B cell (primary cell): Measurements from ENCODE around the gene SIM1. TPM values are rescaled to one million over a fixed set of nuclear protein-coding genes. Genes with fewer than 3 reads are reported as not detected.

Experiments used
- ATAC-seq: fragments of 200-7000 bp; cut with Tn5 transposase; one replicate; pipeline ENCODE4 v1.10.0; 2021; ENCODE audit warnings: low read depth, mild to moderate bottlenecking, moderate number of reproducible peaks, moderate library complexity
- CTCF ChIA-PET: fragments of 350-600 bp; sonication (Branson Sonifier 250); formaldehyde crosslinking; loops from one replicate; lab custom pipeline; 2021; ENCODE audit warnings: antibody characterized with exemption, inconsistent platforms; lab: Charles Lee
- POLR2A ChIA-PET: fragments of 350-600 bp; sonication (Branson Sonifier 250); formaldehyde crosslinking; loops from one replicate; lab custom pipeline; 2021; ENCODE audit warnings: antibody characterized with exemption; lab: Charles Lee
- DNase-seq: peaks from one replicate; pipeline ENCODE4 v3.0.0; 2013
- H2AFZ ChIP-seq: 2 replicates; pipeline ENCODE4 v1.6.1; 2012; ENCODE audit warnings: mild to moderate bottlenecking, low read depth, low read length; ENCODE audit not compliant: insufficient read depth, poor library complexity, severe bottlenecking
- H3K27ac ChIP-seq, 2 donors: 1 replicate in 1 of 2; 2 replicates in 1 of 2; pipeline ENCODE4 v1.5.1; 2012 to 2013; ENCODE audit warnings: low read length in 2 of 2, mild to moderate bottlenecking in 2 of 2, moderate library complexity in 1 of 2
- H3K27me3 ChIP-seq, 4 experiments: fragments of 200-600 bp in 1 of 4; sonication (generic) in 1 of 4; replicated peaks in 1 of 4; 1 replicate in 2 of 4; 2 replicates in 2 of 4; pipeline versions ENCODE4 v1.6.1 to v1.7.0; 2013 to 2016; ENCODE audit warnings: low read length in 3 of 4, mild to moderate bottlenecking in 2 of 4, mixed read lengths in 1 of 4, moderate library complexity in 1 of 4; ENCODE audit not compliant: insufficient read depth in 4 of 4, control insufficient read depth in 3 of 4; ENCODE audit errors: control extremely low read depth in 1 of 4
- H3K36me3 ChIP-seq, 2 experiments: replicated peaks in 1 of 2; 1 replicate in 1 of 2; 2 replicates in 1 of 2; pipeline versions ENCODE4 v1.6.1 to v1.7.1; 2013; ENCODE audit warnings: low read length in 1 of 2; ENCODE audit not compliant: insufficient read depth in 2 of 2, control insufficient read depth in 1 of 2; ENCODE audit errors: control extremely low read depth in 1 of 2, extremely low read depth in 1 of 2
- H3K4me1 ChIP-seq, 2 donors: fragments of 200-600 bp in 1 of 2; sonication (generic) in 1 of 2; 1 replicate in 1 of 2; 2 replicates in 1 of 2; pipeline versions ENCODE4 v1.5.1 to v1.6.1; 2013 to 2017; ENCODE audit warnings: low read length in 2 of 2; ENCODE audit not compliant: control insufficient read depth in 2 of 2, insufficient read depth in 2 of 2
- H3K4me2 ChIP-seq: replicated peaks from 2 replicates; pipeline ENCODE3; 2012; ENCODE audit warnings: mild to moderate bottlenecking, low read depth, low read length; ENCODE audit not compliant: poor library complexity, severe bottlenecking
- H3K4me3 ChIP-seq, 5 experiments: fragments of 200-600 bp in 1 of 5; sonication (generic) in 1 of 5; 1 replicate in 3 of 5; 2 replicates in 2 of 5; pipeline versions ENCODE4 v1.5.1 to v1.7.0; 2011 to 2016; ENCODE audit warnings: low read length in 4 of 5, mild to moderate bottlenecking in 4 of 5, low read depth in 2 of 5, control low read depth in 1 of 5, moderate library complexity in 1 of 5; ENCODE audit not compliant: insufficient read depth in 1 of 5; ENCODE audit errors: control extremely low read depth in 1 of 5, extremely low read depth in 1 of 5
- H3K79me2 ChIP-seq: fragments of 200-600 bp; sonication (generic); one replicate; pipeline ENCODE4 v1.6.0; 2016; ENCODE audit warnings: low read length; ENCODE audit not compliant: control insufficient read depth, insufficient read depth
- H3K9ac ChIP-seq: fragments of 200-600 bp; sonication (generic); 2 replicates; pipeline ENCODE4 v1.6.1; 2017; ENCODE audit warnings: mild to moderate bottlenecking, low read length, moderate library complexity
- H3K9me3 ChIP-seq, 3 donors: one replicate each; pipeline versions ENCODE4 v1.6.1 to v1.7.1; 2013; ENCODE audit warnings: low read length in 2 of 3; ENCODE audit not compliant: control insufficient read depth in 2 of 3, insufficient read depth in 1 of 3; ENCODE audit errors: control extremely low read depth in 1 of 3
- H4K20me1 ChIP-seq: 2 replicates; pipeline ENCODE4 v1.6.0; 2012; ENCODE audit warnings: mild to moderate bottlenecking, low read length; ENCODE audit not compliant: insufficient read depth, control insufficient read depth, poor library complexity, severe bottlenecking
- H3K27ac Mint-ChIP-seq: one replicate; pipeline ENCODE4 v1.8.0; 2021; ENCODE audit warnings: mixed read lengths
- H3K27me3 Mint-ChIP-seq: one replicate; pipeline ENCODE4 v1.8.0; 2021; ENCODE audit warnings: mixed read lengths
- H3K4me1 Mint-ChIP-seq: one replicate; pipeline ENCODE4 v1.8.0; 2021; ENCODE audit warnings: mixed read lengths
- H3K4me3 Mint-ChIP-seq: one replicate; pipeline ENCODE4 v1.8.0; 2021; ENCODE audit warnings: mixed read lengths
- H3K9me3 Mint-ChIP-seq: one replicate; pipeline ENCODE4 v1.8.0; 2022; ENCODE audit warnings: mixed read lengths; ENCODE audit not compliant: insufficient read depth
- EZH2 ChIP-seq: IDR thresholded peaks from 2 replicates; pipeline ENCODE4 v1.6.1; 2012; ENCODE audit warnings: borderline replicate concordance, low read depth, mild to moderate bottlenecking, moderate library complexity, low read length; ENCODE audit not compliant: insufficient read depth, poor library complexity, severe bottlenecking
- WGBS: methylation state at CpG from one replicate; pipeline ENCODE4 v1.1.5; 2013; ENCODE audit warnings: missing lambda C conversion rate; ENCODE audit not compliant: insufficient coverage; 5-methylcytosine and 5-hydroxymethylcytosine counted together
- intact Hi-C: fragments of 100-400 bp; cut with micrococcal nuclease; formaldehyde crosslinking; loops from one replicate; pipeline ENCODE4 v1.10.0; 2022
- polyA plus RNA-seq: library from polyadenylated mRNA; depleted of rRNA; stranded (reverse); fragments of >200 nt; gene quantifications from 2 replicates; pipeline ENCODE4 v1.2.3, GENCODE V29; 2012
- total RNA-seq, 2 donors: library from RNA; stranded (reverse); fragments of 120-200 nt in 1 of 2; gene quantifications; 1 replicate in 1 of 2; 2 replicates in 1 of 2; pipeline versions ENCODE4 v1.2.3 to v1.2.4, GENCODE V29; 2013 to 2022
- TF ChIP-seq, protein P1 (sequence below): fragments of 200-600 bp; IDR thresholded peaks from one replicate; pipeline ENCODE4 v1.8.0; 2022; ENCODE audit warnings: antibody characterized with exemption, mild to moderate bottlenecking

Gene SIM1
- total and polyA plus RNA-seq, 2 donors (not counting 1 experiment from before 2014, with no cell fraction given) = not detected

DNA sequence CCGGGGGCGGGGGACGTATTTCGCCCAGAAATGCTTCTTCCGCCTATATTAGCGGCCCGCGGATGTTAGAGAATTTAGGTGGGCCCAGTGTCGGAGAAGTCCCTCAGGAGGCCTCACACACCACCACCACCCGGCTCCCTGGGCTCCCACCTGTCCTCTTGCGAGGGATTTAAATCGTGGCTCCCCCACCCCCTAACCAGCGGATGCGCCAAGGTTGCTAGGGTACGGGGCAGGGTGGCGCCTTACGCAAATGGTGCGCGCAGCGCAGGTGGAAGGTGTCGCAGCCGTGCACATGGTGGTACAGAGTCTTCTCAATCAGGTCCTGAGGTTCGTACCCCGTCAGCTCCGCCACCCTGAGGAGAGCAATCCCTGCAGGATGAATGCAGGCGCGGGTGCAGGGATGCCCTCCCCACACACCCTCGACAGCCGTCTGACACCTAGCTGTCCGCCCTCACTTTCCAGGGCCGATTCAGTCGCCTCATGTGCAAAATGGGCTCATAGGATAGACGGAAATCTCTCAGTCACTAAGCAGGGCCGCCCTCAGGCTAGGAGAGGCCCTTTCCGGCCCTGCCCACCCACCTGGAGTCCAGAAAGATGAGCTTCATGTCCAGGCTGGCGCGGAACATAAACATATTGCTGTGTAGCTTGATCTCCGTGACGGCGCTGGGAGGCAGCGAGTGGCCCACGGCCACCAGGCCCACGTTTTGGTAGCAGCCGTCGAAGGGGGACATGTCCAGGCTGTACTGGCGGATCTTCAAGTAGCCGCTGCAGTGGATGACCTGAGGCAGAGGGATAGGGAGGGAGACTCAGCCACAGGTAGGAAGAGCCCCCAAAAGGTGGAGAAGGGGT lies 16.6 kb downstream of the SIM1 start:
- DNase-seq = peak; percentile 14
- no peaks in the 10 kb centered on the region for H3K36me3 ChIP-seq
- POLR2A ChIA-PET = no interaction called here
- H4K20me1 ChIP-seq = no peaks in the 10 kb centered on the region
- CTCF ChIA-PET = no interaction called here
- no peak overlapping the region for H3K4me3 ChIP-seq
- Mint-ChIP-seq H3K4me1 (peaks cover 11% of the 10 kb centered on the region), H3K9me3 (no peaks in the 10 kb centered on the region), H3K4me3 (no peak overlapping the region), H3K27ac (no peak overlapping the region), H3K27me3 (peaks cover 29% of the 10 kb centered on the region)
- intact Hi-C loops = no loop called here
- H2AFZ ChIP-seq = no peak overlapping the region
- H3K9me3 ChIP-seq = peaks cover 0 to 29% (median 0%) of the 10 kb centered on the region in 3 donors
- H3K79me2 ChIP-seq = no peaks in the 10 kb centered on the region
- WGBS = 23% methylated on average over 43 of the region's 47 CpGs
- H3K27me3 ChIP-seq = peaks cover 0 to 67% (median 55%) of the 10 kb centered on the region in 4 experiments
- no peak for ATAC-seq
- peaks cover 3 to 19% of the 10 kb centered on the region in 2 donors for H3K4me1 ChIP-seq
- TF ChIP-seq, protein P1, sequence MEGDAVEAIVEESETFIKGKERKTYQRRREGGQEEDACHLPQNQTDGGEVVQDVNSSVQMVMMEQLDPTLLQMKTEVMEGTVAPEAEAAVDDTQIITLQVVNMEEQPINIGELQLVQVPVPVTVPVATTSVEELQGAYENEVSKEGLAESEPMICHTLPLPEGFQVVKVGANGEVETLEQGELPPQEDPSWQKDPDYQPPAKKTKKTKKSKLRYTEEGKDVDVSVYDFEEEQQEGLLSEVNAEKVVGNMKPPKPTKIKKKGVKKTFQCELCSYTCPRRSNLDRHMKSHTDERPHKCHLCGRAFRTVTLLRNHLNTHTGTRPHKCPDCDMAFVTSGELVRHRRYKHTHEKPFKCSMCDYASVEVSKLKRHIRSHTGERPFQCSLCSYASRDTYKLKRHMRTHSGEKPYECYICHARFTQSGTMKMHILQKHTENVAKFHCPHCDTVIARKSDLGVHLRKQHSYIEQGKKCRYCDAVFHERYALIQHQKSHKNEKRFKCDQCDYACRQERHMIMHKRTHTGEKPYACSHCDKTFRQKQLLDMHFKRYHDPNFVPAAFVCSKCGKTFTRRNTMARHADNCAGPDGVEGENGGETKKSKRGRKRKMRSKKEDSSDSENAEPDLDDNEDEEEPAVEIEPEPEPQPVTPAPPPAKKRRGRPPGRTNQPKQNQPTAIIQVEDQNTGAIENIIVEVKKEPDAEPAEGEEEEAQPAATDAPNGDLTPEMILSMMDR = no peak
- H3K27ac ChIP-seq = no peak overlapping the region
- no peak overlapping the region for H3K9ac ChIP-seq
- no peak overlapping the region for H3K4me2 ChIP-seq

DNA sequence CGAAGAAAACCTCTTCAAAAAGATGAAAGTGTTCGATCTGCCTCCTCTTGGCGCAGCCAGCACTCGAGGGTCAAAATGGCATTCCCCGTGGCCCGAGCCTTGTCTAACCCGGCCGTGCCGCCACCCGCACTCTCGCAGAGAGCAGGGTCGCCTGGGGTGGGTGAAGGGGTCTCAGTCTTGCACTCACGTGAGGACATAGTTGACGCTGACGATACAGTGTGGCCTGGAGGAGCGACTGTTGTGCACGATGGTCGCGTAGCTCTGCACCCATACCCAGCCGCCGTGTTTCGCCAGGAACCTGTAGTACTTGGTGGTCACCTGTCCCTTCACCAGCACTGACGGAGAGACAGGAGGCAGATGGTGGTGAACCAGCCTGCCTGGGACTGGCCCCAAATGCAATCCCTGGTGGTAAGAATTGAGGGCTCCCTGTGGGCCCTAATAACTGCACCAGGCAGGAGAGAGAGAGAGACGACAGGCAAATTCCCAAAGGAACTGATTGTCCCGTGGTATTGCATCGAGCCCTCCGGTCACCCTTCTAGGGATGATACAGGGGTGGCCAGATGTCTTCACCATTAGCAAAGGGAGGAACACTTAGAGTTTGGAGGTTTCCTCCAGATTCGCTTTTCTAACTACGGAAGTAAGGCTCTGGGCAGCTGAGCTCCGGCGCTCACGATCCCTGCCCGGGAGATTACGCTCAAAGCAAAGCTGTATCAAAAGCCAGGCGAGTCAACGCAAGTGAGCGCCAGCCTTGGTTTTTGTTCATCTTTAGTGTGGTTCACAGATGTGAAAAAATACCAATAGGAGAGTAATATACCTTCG lies 17.4 kb downstream of the SIM1 start:
- no peak overlapping the region for H3K27ac ChIP-seq
- no peaks in the 10 kb centered on the region for H4K20me1 ChIP-seq
- H3K27ac Mint-ChIP-seq = no peak overlapping the region
- peak; percentile 21 for DNase-seq
- H3K36me3 ChIP-seq = no peaks in the 10 kb centered on the region
- no peak for ATAC-seq
- no peak overlapping the region for H3K4me3 ChIP-seq
- H3K27me3 ChIP-seq = peaks cover 0 to 60% (median 47%) of the 10 kb centered on the region in 4 experiments
- ChIA-PET POLR2A (interaction anchor here (0.6 kb wide), 1 partner anchor 1606 kb away, joined by 3 read pairs; no protein-coding TSS in a partner anchor), CTCF (no interaction called here)
- 15% methylated on average over 32 of the region's 38 CpGs for WGBS
- H3K27me3 Mint-ChIP-seq = peaks cover 32% of the 10 kb centered on the region
- TF ChIP-seq, protein P1 = no peak
- no peak for TF ChIP-seq EZH2
- H3K9me3 ChIP-seq = peaks cover 0 to 29% (median 0%) of the 10 kb centered on the region in 3 donors
- H3K4me1 Mint-ChIP-seq = peaks cover 11% of the 10 kb centered on the region
- H3K79me2 ChIP-seq = no peaks in the 10 kb centered on the region
- H3K4me1 ChIP-seq = peaks cover 3 to 16% of the 10 kb centered on the region in 2 donors
- peak overlapping the region; percentile 24 for H2AFZ ChIP-seq
- no peak overlapping the region for H3K4me2 ChIP-seq
- no peak overlapping the region for H3K9ac ChIP-seq
- peak overlapping the region; percentile 23 for H3K4me3 Mint-ChIP-seq
- H3K9me3 Mint-ChIP-seq = no peaks in the 10 kb centered on the region
- intact Hi-C loops = no loop called here
